Esophagus squamous epithelium (tissue), 4 donors: ENCODE data around the gene OR7G2.

Experiments used
- POLR2A ChIP-seq, 4 donors: fragments of 450-650 bp; IDR thresholded peaks; one replicate each; pipeline ENCODE4 v1.6.1; 2017; ENCODE audit warnings: antibody characterized with exemption in 4 of 4, mild to moderate bottlenecking in 4 of 4, moderate library complexity in 3 of 4
- TF ChIP-seq, protein P1 (sequence below), 6 experiments: fragments of 450-650 bp in 4 of 6; fragments of 200-600 bp in 2 of 6; sonication (generic) in 2 of 6; IDR thresholded peaks; one replicate each; pipeline ENCODE4 v1.5.1; 2016 to 2019; ENCODE audit warnings: antibody characterized with exemption in 6 of 6, mild to moderate bottlenecking in 4 of 6, moderate library complexity in 4 of 6

DNA sequence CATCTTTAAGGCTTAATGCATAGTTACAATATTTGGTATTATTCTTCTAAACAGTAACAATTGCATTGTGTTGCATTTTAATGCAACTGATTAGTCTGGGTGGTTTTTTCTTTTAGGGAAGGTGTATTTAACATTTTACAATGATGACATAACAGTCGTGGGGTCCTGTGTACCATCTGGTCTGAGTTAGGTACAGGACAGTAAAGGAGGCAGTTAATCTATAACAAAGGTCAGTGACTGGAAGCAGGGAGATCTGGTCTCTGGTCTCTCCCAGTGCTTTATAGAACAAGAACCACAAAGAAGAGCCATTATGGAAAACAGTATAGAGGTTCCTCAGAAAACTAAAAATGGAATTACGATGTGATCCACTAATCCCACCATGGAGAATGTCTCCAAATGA is 2.7 kb upstream of the OR7G2 start:
- TF ChIP-seq, protein P1, sequence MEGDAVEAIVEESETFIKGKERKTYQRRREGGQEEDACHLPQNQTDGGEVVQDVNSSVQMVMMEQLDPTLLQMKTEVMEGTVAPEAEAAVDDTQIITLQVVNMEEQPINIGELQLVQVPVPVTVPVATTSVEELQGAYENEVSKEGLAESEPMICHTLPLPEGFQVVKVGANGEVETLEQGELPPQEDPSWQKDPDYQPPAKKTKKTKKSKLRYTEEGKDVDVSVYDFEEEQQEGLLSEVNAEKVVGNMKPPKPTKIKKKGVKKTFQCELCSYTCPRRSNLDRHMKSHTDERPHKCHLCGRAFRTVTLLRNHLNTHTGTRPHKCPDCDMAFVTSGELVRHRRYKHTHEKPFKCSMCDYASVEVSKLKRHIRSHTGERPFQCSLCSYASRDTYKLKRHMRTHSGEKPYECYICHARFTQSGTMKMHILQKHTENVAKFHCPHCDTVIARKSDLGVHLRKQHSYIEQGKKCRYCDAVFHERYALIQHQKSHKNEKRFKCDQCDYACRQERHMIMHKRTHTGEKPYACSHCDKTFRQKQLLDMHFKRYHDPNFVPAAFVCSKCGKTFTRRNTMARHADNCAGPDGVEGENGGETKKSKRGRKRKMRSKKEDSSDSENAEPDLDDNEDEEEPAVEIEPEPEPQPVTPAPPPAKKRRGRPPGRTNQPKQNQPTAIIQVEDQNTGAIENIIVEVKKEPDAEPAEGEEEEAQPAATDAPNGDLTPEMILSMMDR (IDR thresholded peaks at IDR 0.05), result no peak
- TF ChIP-seq POLR2A (IDR thresholded peaks at IDR 0.05), result no peak
